H1 (cell line): ENCODE results near the gene SCD.

ENCODE experiments used
- BRCA1 ChIP-seq: IDR thresholded peaks from 2 replicates; pipeline ENCODE4 v1.6.1; 2012; ENCODE audit warnings: low read depth, low read length, improper control_type of control experiment
- GABPA ChIP-seq: IDR thresholded peaks from 2 replicates; pipeline ENCODE4 v1.6.1; 2011; ENCODE audit warnings: mild to moderate bottlenecking, low read length, moderate library complexity, borderline replicate concordance; ENCODE audit not compliant: insufficient read depth
- POLR2A ChIP-seq, 2 experiments: IDR thresholded peaks; 1 replicate in 1 of 2; 2 replicates in 1 of 2; pipeline ENCODE4 v1.6.1; 2011; ENCODE audit warnings: low read depth in 2 of 2, low read length in 2 of 2, mild to moderate bottlenecking in 2 of 2; ENCODE audit errors: control extremely low read depth in 1 of 2

- TF ChIP-seq GABPA (no peak), POLR2A (IDR thresholded peaks at IDR 0.05; ENCODE audit: control extremely low read depth in 1 of 2, low read depth in 2 of 2, low read length in 2 of 2) (no peak), BRCA1 (no peak)
These were observed 4.4 kb upstream of the SCD start for GRCh38 chr10:100342627-100342972.
